GM18519 (cell line): Measurements from ENCODE around the gene KDM7A.

Experiments used
- ATAC-seq: cut with Tn5 transposase; IDR thresholded peaks from one replicate; pipeline ENCODE4 v1.9.1; 2021; ENCODE audit warnings: mild to moderate bottlenecking, moderate library complexity; ENCODE audit not compliant: unreplicated experiment, low FRiP score

Gene KDM7A

DNA sequence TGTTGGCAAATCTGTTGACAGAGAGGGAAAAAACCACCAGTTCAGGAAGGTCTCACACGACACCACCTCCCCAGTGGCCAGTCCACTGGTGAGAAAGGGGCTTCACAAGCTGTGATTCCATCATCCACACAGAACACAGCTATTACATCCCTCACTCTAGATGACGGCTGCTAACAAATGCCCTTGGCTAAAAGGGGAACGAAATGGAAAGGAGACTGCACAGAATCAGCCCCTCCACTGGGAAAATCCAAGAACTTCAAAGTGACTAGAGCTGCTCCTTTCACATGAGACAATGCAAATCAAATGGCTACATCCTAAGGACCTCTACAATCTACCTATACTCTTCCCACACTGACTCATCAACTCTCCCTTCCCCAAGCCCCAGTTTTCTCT is 119.6 kb downstream of the KDM7A start:
- no peak for ATAC-seq

DNA sequence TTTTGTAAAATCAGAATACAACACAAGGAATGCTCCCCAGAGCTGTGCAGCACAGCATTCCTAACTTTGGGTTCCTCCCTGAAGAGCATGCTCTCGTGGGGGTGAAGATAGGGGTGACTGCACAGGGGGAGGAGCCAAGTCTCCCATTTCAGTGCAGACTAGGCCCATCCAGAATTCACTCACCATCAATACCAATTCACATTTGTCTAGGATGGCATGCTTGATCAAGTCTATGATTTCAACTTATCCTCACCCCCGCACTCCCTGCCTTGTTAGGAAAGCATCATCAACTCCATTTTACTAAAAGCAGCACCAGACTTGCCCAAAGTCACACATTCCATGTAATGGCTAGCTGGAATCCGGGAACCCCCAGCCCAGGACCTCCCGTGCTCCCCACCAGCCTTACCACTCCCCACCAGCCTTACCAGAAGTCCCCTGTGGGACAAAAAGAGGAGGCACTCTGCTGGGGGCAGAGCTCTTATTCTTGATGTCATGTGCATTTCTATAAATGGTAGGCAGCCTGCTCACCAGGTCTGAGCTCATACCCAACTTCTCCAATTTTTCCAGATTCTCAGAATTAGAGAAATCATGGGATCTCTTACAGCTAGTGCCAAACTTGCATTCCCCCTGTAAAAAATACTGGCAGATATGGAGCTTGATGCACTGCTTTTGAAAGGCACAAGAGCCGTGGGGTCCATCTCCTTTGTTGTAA is 120.2 kb downstream of the KDM7A start:
- ATAC-seq, result no peak

DNA sequence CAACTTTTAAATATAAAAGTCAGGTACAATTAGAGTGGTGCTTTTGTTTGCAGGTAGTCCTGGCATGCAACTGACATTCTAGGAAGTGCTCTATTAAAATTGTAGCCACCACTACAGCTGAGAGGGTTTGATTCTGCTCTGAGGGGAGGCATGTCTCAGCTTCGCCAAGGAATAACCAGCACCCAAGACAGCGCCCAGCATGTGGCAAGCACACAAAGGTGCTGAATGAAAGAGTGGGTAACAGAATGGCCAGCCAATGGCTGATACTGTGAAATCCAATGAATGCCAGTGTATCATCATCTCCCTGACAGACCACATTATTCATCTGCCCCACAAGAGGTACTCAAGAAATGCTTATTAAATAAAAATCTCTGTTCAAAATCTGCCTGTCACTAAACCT is 121.0 kb downstream of the KDM7A start:
- ATAC-seq, result no peak

DNA sequence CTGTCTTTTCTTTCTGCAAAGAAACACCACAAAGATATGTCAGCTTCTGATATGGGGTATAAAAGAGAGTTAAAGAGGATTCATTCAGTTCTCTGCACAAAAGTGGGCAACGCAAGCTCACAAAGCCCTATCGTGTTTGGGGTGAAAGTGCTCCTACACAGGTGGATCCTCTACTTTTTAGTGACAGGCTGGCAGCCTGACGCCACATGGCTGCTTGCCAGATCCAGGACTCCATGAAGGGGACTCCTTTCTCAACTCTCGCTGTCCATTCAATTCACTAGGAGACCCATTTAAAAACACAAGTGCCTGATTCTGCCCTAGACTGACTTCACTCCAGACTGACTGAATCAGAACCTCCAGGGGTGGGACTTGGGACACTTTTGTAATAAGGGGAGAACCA is 122.0 kb downstream of the KDM7A start:
- no peak for ATAC-seq

DNA sequence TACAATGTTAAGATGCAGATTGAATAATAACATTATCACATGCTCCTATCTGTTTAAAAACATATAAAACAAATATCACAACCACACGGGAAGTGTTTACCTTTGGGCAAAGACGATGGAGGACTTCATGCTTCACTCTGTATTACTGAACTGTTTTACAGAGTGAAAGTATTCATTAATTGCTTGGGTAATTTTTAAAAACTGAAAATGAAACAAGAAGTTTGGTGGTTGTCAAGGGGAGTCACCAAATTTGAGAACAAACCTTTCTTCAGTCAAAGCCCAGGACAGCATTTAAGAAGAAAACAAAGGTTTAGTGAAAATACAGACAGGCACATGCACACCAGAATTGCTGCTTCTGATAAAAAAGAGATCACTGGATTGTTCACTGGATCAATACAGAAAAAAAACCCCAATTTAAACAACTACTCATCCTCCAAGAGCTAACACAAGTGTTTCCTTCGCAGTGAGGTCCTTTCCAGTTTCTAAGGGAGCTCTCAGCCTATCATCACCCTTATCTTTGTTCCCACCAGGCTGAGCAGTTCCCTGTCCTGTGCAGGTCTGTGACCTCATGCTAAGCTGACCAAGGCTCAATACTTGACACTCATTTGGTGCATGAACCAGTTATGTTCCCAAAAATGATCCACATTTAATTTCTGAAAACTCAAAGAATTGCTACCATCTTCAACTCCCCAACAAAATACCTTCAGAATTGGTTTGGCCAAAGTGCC is 122.8 kb downstream of the KDM7A start:
- ATAC-seq, result peak; percentile 74

DNA sequence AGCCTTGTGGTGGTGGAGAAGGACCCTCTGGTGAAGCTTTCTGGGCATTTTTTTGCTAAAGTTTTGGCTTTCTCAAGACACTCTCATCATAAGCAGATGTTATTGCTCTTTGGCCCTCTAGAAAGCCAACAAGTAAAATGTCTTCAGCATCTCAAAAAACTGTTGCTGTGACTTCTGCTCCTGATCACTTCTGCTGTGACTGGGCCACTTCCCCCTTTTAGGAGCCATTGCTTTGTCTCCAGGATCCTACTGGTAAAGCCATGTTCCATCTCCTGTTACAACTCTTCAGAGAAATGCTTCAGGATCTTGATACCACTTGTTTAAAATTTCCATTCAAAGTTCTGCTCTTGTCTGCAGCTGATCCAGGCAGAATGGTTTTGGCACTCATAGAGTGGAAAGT is 125.0 kb downstream of the KDM7A start:
- no peak for ATAC-seq

DNA sequence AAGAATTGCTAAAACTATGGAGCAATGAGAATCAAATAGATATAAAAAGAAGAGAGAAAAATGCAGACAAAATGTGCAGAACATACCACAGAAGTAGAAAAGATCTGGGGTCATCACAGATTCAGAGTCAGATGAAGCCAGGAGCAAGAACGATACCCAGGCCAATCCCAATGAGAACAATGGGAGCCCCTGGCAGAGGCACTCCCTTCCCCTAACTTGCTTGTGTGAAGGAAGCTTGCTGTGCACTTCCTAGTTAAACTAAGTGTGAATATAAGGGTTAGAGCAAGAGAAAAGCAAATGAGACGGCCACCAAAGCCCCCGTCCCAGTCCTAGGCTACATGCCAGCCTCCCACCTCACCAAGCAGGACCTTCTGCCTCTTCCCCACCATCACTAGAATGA is 126.7 kb downstream of the KDM7A start:
- ATAC-seq, result no peak

DNA sequence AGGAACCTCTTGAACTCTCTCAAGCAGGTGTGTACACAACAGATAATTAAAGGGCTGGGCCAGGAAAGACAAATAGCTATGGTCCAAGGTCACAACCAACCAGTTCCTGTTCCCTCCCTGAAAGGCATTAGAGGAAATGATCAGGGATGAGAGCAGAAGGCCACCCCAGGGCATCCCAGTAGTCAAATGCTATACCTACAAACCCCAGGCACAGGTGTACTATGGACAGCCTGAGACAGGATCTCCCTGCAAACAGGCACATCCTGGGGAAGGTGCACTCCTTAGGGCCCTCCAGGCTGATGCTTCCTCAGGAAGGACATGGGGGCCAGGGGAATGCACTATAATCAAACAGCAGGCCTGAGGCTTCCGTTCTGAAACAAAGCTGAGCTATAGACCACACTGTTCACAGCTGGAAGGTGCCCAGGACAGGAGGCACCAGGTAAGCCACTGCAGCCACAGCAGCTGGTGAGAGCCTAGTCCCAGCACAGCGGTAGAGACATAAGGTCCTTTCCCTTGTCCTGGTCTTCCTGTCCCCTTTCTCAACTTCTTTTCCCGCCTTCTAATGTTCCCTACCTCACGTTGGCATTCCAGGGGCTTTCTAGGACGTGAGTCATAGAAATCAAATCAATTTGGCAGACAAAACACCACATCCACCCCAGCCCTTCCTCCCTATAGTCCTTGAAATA is 127.3 kb downstream of the KDM7A start:
- ATAC-seq, result no peak

DNA sequence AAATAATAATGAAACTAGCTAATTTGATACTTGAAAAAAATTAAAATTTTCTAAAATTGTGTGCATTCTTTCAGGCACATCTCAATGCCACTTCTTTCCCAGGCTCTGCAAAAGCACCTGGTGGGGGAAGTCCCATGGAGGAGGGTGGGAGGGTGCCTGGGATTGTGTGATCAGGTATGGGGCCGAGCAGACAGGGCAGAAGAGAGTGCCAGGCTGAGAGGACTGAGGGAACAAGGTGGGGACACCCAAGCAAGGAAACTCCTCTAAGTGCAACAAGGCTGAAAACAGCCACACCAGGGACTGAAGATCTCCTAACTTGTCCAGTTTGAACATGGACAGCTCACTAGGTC is 127.8 kb downstream of the KDM7A start:
- ATAC-seq, result no peak

DNA sequence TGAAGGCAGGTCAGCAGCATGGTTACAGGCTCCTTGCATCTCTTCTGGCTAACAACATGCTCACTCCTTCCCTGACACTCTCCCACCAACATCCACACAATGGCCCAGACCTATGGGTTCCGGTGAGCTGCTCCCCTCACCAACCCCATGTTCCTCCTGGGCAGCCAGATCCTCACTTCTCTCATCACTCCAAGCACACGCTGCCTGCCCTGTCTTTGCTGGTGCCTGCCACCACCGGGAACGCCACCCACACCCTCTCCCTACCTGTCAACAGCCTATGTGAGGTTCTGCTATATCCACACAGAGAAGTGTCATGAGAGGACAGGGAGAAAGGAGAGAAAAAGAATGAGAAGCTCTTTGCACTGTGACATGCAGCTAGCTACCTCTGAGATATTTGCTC is 128.6 kb downstream of the KDM7A start:
- no peak for ATAC-seq

DNA sequence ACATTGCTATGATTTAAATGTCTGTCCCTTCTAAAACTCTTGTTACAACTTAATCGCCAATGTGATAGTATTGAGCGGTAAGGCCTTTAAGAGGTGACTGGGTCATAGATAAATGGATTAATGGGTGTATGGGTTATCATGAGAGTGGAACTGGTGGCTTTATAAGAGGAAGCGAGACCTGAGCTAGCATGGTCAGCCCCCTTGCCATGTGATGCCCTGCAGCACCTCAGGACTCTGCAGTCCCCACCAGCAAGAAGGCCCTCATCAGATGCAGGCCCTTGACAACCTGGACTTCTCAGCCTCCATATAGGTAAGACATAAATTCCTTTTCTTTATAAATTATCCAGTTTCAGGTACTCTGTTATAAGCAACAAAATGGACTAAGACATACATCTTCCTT is 129.6 kb downstream of the KDM7A start:
- no peak for ATAC-seq

DNA sequence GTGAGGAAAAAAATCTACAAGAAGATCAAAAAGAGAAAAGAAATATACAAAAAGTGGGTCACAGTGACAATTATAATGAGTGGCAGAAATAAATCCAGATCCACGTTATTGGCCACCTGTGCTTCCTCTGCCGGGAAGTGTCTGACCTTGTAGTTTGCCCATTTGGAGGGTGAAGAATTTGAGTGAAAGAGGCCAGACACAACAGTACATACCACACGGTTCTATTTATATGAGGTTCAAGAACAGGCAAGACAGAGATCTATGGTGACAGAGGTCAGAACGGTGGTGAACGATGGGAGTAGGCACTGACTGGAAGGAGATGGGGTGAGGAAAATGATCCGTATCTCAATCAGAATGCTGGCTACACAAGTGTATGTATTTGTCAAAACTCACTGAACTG is 131.1 kb downstream of the KDM7A start:
- no peak for ATAC-seq

DNA sequence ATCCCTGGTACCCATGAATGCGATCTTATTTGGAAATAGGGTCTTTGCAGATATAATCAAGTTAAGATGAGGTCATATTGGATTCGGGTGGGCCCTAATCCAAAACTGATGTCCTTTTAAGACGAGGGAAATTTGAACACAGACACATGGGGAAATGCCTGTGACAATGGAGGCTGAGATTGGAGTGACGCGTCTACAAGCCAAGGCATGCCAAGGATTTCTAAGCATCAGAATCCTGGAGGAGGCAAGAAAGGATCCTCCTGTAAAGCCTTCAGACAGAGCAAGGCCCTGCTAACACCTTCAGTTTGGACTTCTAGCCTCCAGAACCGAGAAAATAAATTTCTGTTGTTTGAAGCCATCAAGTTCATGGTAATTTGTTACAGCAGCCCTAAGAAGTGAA is 132.5 kb downstream of the KDM7A start:
- no peak for ATAC-seq

DNA sequence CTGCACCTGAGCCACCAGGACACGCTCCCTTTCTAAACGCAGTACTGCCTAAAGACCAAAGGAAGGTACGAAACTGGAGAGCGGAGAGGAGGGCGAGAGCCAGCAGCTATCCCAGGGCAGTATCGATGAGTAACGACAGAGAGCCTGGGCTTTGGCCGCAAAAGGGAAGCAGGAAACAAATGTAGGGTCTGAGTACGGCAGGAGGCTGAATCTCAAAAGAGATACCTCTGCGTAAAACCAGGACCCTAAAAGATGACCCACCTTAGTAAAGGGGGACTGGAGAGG is 134.5 kb downstream of the KDM7A start:
- ATAC-seq, result no peak

DNA sequence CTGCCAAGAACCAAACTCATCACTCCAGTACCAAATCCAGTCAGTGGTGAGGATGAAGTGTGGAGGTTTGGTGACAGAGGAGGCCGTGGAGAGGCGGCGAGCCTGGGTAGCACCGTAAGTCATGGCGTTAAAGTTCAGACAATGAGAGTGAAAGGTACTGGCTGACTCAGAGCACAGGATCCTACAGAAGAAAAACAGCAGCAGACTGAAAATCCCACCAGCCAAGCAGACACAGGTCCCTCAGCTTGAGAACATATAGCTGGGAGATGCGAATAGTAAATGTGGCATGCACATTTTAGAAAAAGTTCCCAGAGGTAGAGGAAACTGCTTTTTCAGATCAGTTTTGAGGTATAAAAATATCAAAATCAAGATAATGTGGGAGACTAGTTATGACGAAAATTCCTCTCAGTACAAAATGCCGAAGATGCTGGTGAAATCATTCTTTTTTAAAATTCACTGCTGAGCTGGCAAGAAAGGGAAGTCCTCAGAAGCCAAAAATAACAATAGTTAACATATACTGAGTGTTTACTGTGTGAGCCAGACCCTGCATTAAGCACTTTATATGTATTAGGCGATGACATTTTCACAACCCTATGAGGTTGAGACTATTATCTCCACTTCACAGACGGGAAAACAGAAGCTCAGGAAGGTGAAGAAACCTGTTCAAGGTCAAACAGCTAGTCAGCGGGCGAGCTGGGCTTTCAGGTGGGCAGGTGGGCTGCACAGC is 135.0 kb downstream of the KDM7A start:
- ATAC-seq, result no peak

DNA sequence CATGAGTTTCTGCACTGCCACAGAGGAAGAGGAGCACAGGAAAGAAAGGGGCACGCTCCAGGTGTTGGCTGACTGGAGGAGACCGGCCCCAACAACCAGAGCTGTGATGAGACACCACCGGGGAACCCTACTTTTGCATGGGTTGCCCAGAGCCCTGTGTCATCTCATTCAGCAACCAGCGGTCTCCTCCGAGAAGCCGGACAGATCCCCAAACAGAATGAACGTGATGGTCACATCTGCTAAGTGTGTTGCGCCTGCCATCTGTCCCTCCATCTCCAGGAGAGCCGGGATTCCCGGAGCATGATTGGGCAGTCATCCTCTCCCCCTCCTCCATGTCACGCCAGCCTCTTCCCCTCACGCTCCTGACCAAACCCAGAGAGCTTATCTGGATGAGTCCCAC is 136.9 kb downstream of the KDM7A start:
- ATAC-seq, result no peak

DNA sequence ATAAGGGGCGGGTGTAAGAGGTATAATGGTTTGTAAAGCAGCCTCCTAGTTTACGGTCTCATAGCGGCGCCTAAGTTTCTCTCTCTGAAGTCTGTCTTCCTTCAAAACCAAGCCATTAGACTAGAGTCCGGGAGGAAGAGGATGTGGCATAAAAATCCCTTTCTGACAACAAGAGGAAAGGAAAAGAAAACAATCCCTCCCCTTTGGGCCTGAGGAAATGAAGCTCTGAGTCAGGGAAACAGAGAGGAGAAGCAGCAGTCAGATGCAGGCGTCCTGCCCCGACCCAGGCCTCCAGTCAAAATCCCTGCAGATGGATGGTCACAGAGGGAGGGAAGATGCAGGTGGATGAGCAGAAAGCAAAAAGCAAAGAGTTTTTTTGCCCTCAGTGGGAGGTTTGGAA is 137.7 kb downstream of the KDM7A start:
- ATAC-seq, result no peak

DNA sequence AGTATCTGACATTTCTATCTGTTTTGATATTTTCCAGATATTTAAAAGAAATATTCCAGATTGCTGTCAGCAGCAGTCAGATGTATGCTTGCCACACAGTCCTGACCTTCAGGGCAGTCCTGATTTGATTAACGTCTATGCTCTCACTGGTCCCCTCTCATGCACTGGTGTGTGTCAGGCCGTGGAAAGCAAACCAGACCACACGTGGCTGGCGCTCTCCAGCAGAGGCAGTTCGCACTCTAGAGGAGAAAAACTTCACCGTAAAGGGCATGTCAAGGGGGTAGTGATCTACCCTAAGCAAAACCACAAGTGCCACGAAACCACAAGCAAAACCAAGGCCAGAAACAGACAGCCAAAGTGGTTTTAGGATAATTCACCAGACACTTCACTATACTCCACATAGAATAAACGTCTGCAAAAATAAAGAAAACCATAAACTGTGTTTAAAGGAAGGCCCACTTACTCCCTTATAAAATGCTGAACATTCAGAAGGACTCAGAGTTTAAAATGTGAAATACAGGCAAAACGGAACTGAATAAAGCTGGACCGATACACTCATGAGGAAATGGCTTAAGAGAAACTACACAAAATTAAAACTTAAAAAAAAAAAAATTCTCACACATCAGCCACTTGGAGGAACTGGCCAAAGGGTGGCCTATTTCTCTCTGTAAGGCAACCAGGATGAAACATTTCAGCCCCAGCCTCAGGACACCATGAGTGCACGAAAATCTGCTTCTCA is 140.4 kb downstream of the KDM7A start:
- no peak for ATAC-seq

DNA sequence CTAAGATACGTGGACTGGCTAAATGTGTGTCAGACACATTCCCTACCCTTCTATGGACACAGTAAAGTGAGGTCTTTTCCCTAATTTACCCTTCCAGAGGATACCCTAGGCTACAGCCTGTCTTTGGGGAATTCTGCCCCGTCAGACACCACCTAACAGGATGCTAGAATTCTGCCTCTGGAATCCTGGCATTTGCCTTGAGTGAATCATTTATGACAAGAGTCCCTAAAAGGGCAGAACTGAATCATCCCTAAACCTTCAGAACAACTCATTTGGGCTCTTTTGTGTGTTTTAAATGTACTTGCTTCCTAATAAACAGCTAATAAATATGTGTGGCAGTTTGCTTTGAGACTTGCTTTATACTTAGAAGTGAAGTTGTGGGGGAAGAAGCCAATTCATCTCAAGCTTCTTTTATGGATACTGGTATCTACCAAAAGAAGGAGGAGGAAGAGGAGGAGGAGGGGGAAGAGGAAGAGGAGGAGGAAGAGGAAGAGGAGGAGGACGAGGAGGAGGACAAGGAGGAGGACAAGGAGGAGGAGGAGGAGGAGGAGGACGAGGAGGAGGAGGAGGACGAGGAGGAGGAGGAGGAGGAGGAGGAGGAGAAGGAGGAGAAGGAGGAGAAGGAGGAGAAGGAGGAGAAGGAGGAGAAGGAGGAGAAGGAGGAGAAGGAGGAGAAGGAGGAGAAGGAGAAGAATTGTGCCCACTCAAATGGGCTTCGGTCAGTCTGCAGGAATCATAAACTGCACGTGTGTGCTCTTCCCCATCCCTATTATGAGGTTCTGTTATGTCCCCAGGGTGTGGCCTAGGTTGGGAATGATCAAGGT is 141.2 kb downstream of the KDM7A start:
- ATAC-seq, result no peak
